ENCODE measurements around the gene PITRM1. TPM values are rescaled to one million over a fixed set of nuclear protein-coding genes. Genes with fewer than 3 reads are reported as not detected.

Gene PITRM1
- total RNA-seq, 4 donors from 2014 or later: 81.9 to 123 (median 90.2) TPM

DNA sequence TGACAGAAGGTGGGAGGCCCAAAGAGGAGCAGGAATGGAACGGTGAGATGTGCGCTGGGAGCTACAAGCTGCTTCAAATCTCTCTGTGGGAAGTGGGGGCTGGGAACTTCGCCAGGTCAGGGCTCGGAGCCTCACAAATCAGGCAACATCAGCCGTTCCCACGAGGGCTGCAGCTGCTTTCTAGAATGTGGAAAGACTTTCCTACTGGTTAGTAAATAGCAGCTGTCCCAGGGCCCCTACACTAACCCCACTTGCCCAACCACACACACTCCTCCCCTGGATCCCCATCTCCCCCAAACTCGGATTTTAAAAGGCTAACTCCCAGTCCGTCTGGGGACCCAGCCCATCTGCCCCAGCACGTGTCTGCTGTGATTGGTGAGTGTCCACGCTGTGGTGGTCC, 40.6 kb upstream of the PITRM1 start:
- intact Hi-C loops (cut with DNase I; ENCODE audit: low total_unique reads): no loop called here
- Histone ChIP-seq H3K36me3 (no peaks in the 10 kb centered on the region), H3K27me3 (no peaks in the 10 kb centered on the region), H3K4me1 (no peaks in the 10 kb centered on the region), H3K27ac (no peak overlapping the region), H3K9me3 (no peaks in the 10 kb centered on the region), H3K4me3 (no peak overlapping the region)
- in situ Hi-C loops (cut with MboI; ENCODE audit: low sequenced_read_pairs in 4 of 4): no loop called here
- ATAC-seq (peak in 1 of 2 donors; percentile 44), DNase-seq (peak in 1 of 2 donors; percentile 42)
- no peak for TF ChIP-seq POLR2A (IDR thresholded peaks at IDR 0.05)
- TF ChIP-seq, protein P1, sequence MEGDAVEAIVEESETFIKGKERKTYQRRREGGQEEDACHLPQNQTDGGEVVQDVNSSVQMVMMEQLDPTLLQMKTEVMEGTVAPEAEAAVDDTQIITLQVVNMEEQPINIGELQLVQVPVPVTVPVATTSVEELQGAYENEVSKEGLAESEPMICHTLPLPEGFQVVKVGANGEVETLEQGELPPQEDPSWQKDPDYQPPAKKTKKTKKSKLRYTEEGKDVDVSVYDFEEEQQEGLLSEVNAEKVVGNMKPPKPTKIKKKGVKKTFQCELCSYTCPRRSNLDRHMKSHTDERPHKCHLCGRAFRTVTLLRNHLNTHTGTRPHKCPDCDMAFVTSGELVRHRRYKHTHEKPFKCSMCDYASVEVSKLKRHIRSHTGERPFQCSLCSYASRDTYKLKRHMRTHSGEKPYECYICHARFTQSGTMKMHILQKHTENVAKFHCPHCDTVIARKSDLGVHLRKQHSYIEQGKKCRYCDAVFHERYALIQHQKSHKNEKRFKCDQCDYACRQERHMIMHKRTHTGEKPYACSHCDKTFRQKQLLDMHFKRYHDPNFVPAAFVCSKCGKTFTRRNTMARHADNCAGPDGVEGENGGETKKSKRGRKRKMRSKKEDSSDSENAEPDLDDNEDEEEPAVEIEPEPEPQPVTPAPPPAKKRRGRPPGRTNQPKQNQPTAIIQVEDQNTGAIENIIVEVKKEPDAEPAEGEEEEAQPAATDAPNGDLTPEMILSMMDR (IDR thresholded peaks at IDR 0.05 in 4 of 5, conservative IDR thresholded peaks at IDR 0.05 in 1 of 5): no peak

DNA sequence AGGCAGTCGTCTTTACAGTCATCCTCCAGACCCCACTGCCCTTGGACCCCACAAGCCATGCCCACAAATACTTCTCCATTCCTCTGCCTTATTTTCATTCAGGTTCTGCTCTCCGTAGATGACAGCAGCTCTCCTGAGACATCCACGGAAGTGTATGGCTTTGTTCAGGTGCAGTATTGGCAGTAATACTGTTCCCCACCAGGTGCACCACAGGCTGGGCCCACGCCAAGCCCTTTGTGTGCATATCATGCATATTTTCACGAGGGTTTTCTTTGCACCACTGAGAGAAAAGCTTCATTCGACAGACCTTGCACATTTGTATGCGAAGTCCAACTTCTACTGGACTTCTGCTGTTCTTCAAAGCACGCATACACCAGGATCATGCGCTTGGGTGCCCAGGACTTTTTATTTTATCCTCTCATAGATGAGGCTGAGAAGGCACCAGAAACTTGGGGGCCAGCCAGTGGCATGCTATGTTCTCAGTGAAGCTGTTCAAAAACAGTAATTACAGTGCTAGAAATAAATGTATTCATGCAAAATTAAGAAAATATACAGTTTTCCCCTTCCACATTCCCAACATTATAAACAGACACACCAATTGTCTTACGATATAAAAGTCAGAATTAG, 37.8 kb upstream of the PITRM1 start:
- Histone ChIP-seq H3K27ac (no peak overlapping the region), H3K4me3 (no peak overlapping the region), H3K4me1 (no peaks in the 10 kb centered on the region), H3K36me3 (no peaks in the 10 kb centered on the region), H3K9me3 (no peaks in the 10 kb centered on the region), H3K27me3 (no peaks in the 10 kb centered on the region)
- no peak for ATAC-seq
- no peak for DNase-seq
- intact Hi-C loops (cut with DNase I; ENCODE audit: low total_unique reads) (no loop called here), in situ Hi-C loops (cut with MboI; ENCODE audit: low sequenced_read_pairs in 4 of 4) (no loop called here)
- TF ChIP-seq POLR2A (IDR thresholded peaks at IDR 0.05): no peak
- TF ChIP-seq, protein P1 (IDR thresholded peaks at IDR 0.05 in 4 of 5, conservative IDR thresholded peaks at IDR 0.05 in 1 of 5): no peak

DNA sequence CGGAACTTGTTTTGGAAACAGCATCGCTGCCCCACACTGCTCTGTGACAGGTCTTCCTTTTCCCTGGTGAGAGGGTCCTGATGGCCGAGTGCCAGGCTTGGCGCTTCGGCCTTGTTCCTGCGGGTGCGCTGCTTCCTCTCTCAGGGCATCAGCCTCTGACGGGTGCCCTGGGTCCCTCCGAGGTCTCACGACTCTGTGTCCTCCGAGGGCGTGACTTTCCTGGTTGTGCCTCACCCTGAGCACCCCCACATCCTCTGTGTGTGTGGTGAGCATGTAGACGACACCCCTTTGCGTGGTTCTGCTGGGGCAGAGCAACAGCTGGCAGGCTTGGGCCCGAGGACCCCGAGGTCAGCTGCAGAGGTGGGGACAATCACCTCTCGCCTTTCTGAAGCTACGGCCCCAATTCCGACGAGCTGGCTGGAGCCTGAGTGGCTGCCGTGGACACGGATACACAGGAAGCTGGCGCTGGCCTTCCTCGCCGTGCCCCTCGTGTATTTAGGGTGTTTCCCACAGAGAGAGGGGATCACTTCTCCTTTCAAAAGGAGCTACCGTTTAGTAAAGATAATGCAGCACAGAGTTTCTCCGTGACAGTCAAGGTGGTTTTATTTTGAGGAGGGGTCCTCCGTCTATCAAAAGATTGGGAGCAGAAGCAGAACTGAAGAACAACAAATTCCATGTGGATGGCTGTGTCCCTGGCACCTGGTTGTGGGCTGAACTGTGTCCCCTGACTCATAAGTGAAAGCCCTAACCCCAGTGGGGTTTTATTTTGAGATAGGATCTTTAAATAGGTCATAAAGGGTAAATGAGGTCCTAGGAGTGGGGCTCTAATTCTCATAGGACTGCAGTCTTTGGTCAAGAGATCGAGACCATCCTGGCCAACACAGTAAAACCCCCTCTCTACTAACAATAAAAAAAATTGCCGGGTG, 36.2 kb upstream of the PITRM1 start:
- Histone ChIP-seq H3K9me3 (no peaks in the 10 kb centered on the region), H3K27ac (no peak overlapping the region), H3K4me1 (no peaks in the 10 kb centered on the region), H3K36me3 (no peaks in the 10 kb centered on the region), H3K4me3 (no peak overlapping the region), H3K27me3 (no peaks in the 10 kb centered on the region)
- ATAC-seq (no peak), DNase-seq (no peak)
- intact Hi-C loops (cut with DNase I; ENCODE audit: low total_unique reads) (no loop called here), in situ Hi-C loops (cut with MboI; ENCODE audit: low sequenced_read_pairs in 4 of 4) (no loop called here)
- no peak for TF ChIP-seq POLR2A (IDR thresholded peaks at IDR 0.05)
- TF ChIP-seq, protein P1 (IDR thresholded peaks at IDR 0.05 in 4 of 5, conservative IDR thresholded peaks at IDR 0.05 in 1 of 5): no peak

DNA sequence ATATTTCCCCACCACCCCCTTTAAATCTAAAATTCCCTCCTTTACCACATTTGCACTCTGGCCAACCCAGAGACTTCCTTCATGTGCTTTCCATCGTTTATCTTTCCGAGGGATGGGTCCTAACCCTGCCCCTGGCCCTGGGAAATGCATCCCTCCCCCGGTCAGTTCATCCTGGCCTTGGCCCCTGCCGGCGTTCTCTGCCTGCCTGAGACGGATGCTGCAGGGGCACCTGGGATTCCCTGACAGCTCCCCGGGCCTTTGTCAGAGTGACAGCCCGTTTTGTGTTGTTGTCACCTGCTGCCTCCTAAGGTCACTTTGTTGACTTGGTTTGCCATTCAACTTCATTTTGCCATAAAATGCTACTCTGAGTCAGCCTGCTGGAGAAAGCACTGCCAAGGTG, 34.8 kb upstream of the PITRM1 start:
- no peak overlapping the region for H3K4me3 ChIP-seq
- no peak for ATAC-seq
- H3K27ac ChIP-seq: no peak overlapping the region
- no peaks in the 10 kb centered on the region for H3K4me1 ChIP-seq
- H3K27me3 ChIP-seq: no peaks in the 10 kb centered on the region
- in situ Hi-C loops (cut with MboI; ENCODE audit: low sequenced_read_pairs in 4 of 4): no loop called here
- no peaks in the 10 kb centered on the region for H3K36me3 ChIP-seq
- TF ChIP-seq, protein P1 (IDR thresholded peaks at IDR 0.05 in 4 of 5, conservative IDR thresholded peaks at IDR 0.05 in 1 of 5): no peak
- no peak for TF ChIP-seq POLR2A (IDR thresholded peaks at IDR 0.05)
- intact Hi-C loops (cut with DNase I; ENCODE audit: low total_unique reads): no loop called here
- no peaks in the 10 kb centered on the region for H3K9me3 ChIP-seq
- DNase-seq: no peak
